HepG2 (cell line): ENCODE results near the gene SBK2. TPM values are rescaled to one million over a fixed set of nuclear protein-coding genes. Genes with fewer than 3 reads are reported as not detected.
A peak's percentile ranks its signal among the peaks of the same experiment; 100 is the strongest.

ENCODE experiments used
- AKAP8 ChIP-seq: sonication (generic); formaldehyde crosslinking; IDR thresholded peaks from 2 replicates; pipeline ENCODE4 v1.5.1; 2020; ENCODE audit warnings: mild to moderate bottlenecking, missing genetic modification reagents
- FOSL1 ChIP-seq: sonication (generic); formaldehyde crosslinking; IDR thresholded peaks from 2 replicates; pipeline ENCODE4 v1.9.0; 2021; ENCODE audit warnings: missing genetic modification reagents, borderline replicate concordance
- MAFG ChIP-seq: sonication (generic); formaldehyde crosslinking; IDR thresholded peaks from 2 replicates; pipeline ENCODE4 v1.5.1; 2020; ENCODE audit warnings: mild to moderate bottlenecking, missing genetic modification reagents
- NAIF1 ChIP-seq: sonication (generic); formaldehyde crosslinking; IDR thresholded peaks from 2 replicates; pipeline ENCODE4 v1.5.0; 2020; ENCODE audit warnings: mild to moderate bottlenecking, missing genetic modification reagents, borderline replicate concordance
- REPIN1 ChIP-seq: sonication (generic); formaldehyde crosslinking; IDR thresholded peaks from 2 replicates; pipeline ENCODE4 v1.8.0; 2022; ENCODE audit warnings: missing genetic modification reagents, low read depth, mild to moderate bottlenecking, borderline replicate concordance
- SP4 ChIP-seq: sonication (generic); formaldehyde crosslinking; IDR thresholded peaks from 2 replicates; pipeline ENCODE4 v1.8.1; 2023; ENCODE audit warnings: mild to moderate bottlenecking, missing genetic modification reagents
- THAP11 ChIP-seq: IDR thresholded peaks from 2 replicates; pipeline ENCODE4 v1.6.1; 2016; ENCODE audit warnings: missing biosample characterization, missing genetic modification reagents
- XRCC5 ChIP-seq: fragments of 200-400 bp; formaldehyde crosslinking; optimal IDR thresholded peaks from 2 replicates; pipeline ENCODE3; 2017; ENCODE audit warnings: mild to moderate bottlenecking, low read length
- ZFP82 ChIP-seq: sonication (generic); formaldehyde crosslinking; IDR thresholded peaks from 2 replicates; pipeline ENCODE4 v1.5.1; 2020; ENCODE audit warnings: mild to moderate bottlenecking, missing genetic modification reagents, borderline replicate concordance
- ZMYM3 ChIP-seq: sonication (generic); formaldehyde crosslinking; IDR thresholded peaks from 2 replicates; pipeline ENCODE4 v1.5.1; 2020; ENCODE audit warnings: mild to moderate bottlenecking, missing genetic modification reagents
- ZNF235 ChIP-seq: sonication (generic); formaldehyde crosslinking; IDR thresholded peaks from 2 replicates; pipeline ENCODE4 v1.8.1; 2023; ENCODE audit warnings: mild to moderate bottlenecking, missing genetic modification reagents, borderline replicate concordance
- ZNF274 ChIP-seq: sonication (generic); formaldehyde crosslinking; IDR thresholded peaks from 2 replicates; pipeline ENCODE4 v1.5.1; 2020; ENCODE audit warnings: mild to moderate bottlenecking, missing genetic modification reagents
- ZNF329 ChIP-seq: sonication (generic); formaldehyde crosslinking; IDR thresholded peaks from 2 replicates; pipeline ENCODE4 v1.9.0; 2021; ENCODE audit warnings: low read depth, mild to moderate bottlenecking, missing genetic modification reagents
- ZNF383 ChIP-seq: sonication (generic); formaldehyde crosslinking; IDR thresholded peaks from 2 replicates; pipeline ENCODE4 v1.4.0; 2020; ENCODE audit warnings: missing genetic modification reagents, mild to moderate bottlenecking, borderline replicate concordance
- ZNF501 ChIP-seq: sonication (generic); formaldehyde crosslinking; IDR thresholded peaks from 2 replicates; pipeline ENCODE4 v1.5.1; 2020; ENCODE audit warnings: mild to moderate bottlenecking, moderate library complexity, missing genetic modification reagents
- ZNF841 ChIP-seq: sonication (generic); formaldehyde crosslinking; IDR thresholded peaks from 2 replicates; pipeline ENCODE4 v1.8.1; 2023; ENCODE audit warnings: missing genetic modification reagents, borderline replicate concordance
- polyA plus RNA-seq, 8 experiments: library from polyadenylated mRNA; depleted of rRNA in 3 of 8; stranded (reverse) in 7 of 8; unstranded in 1 of 8; fragments of >200 nt; fragmentation: Illumina TruSeq in 4 of 8; extraction: Trizol in 4 of 8; gene quantifications; 2 replicates each; pipeline versions ENCODE4 v1.2.1 to v1.2.3, GENCODE V29; 2011 to 2016; ENCODE audit warnings: low read depth in 4 of 8, missing spikeins in 1 of 8, mixed read lengths in 1 of 8; ENCODE audit not compliant: insufficient read depth in 1 of 8
- total RNA-seq, 5 experiments: library from RNA; depleted of rRNA; stranded (reverse); fragments of >200 nt; fragmentation: Illumina TruSeq; extraction: Trizol; gene quantifications; 2 replicates each; pipeline ENCODE4 v1.2.3, GENCODE V29; 2016; ENCODE audit warnings: low read depth in 1 of 5
- TF ChIP-seq, protein P1 (sequence below): sonication (generic); formaldehyde crosslinking; IDR thresholded peaks from 2 replicates; pipeline ENCODE4 v1.4.0; 2020; ENCODE audit warnings: mild to moderate bottlenecking, missing genetic modification reagents
- TF ChIP-seq, protein P2 (sequence below): sonication (generic); formaldehyde crosslinking; IDR thresholded peaks from 2 replicates; pipeline ENCODE4 v1.5.0; 2020; ENCODE audit warnings: mild to moderate bottlenecking, missing genetic modification reagents
- TF ChIP-seq, protein P3 (sequence below): sonication (generic); formaldehyde crosslinking; conservative IDR thresholded peaks from 2 replicates; pipeline ENCODE4 v1.8.0; 2022; ENCODE audit warnings: missing genetic modification reagents
- TF ChIP-seq, protein P4 (sequence below): IDR thresholded peaks from 2 replicates; pipeline ENCODE4 v1.6.1; 2016; ENCODE audit warnings: low read depth, borderline replicate concordance
- TF ChIP-seq, protein P5 (sequence below): IDR thresholded peaks from 2 replicates; pipeline ENCODE4 v1.6.1; 2016; ENCODE audit warnings: control low read depth

The SBK2 gene
- total and polyA plus RNA-seq, 2 of the 13 experiments (the other 11 are each of a cell fraction or from before 2014, with no cell fraction given) = 0.24 TPM; not detected in 1

DNA sequence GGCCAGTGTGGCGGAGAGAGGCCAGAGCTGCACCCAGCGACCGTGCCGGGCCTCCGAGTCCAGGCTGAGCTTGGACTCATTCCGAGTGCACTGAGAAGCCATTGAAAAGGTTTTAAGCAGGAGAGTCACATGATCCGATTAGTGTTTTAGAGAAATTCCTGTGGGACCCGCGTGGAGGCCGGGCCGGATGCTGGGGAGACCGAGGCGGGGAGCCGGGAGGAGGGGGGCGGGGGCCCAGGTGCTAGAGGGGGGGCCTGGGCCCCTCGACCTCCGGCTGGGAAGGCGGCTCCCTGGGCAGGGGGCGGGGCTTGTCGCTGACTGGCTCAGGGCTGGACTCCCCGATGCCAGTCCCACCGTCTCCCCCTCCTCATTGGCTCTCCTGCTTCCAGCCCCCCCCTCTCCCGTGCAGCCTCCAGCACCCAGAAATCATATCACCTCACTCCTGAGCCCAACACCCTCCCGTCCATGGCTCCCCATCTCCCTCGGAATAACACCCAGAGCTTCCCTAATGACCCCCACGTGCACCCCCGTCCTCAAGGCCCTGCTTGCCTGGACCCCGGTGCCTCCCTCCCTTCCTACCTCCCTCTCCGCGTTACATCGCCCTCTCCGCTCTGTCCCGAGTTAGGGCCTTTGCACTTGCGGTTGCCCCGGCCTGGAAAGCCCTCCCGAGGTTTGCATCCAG is 48.9 kb upstream of the SBK2 start (continued):
- TF ChIP-seq ZNF501 (no peak), THAP11 (CRISPR knock-in tag) (peak; percentile 51; the same call in 1 of the 2 replicates), SP4 (CRISPR knock-in tag) (peak; percentile 72; the same call in 1 of the 2 replicates), ZNF235 (CRISPR knock-in tag) (no peak), MAFG (CRISPR knock-in tag) (no peak), NAIF1 (CRISPR knock-in tag) (no peak), ZFP82 (CRISPR knock-in tag) (no peak), FOSL1 (CRISPR knock-in tag) (no peak), ZMYM3 (CRISPR knock-in tag) (no peak), REPIN1 (CRISPR knock-in tag) (no peak), ZNF841 (CRISPR knock-in tag) (no peak), XRCC5 (no peak), ZNF383 (CRISPR knock-in tag) (no peak), ZNF274 (CRISPR knock-in tag) (0 out of 2 replicates have a peak, but pooled peaks have one; percentile 19), ZNF329 (CRISPR knock-in tag) (no peak), AKAP8 (CRISPR knock-in tag) (0 out of 2 replicates have a peak, but pooled peaks have one; percentile 67)
- TF ChIP-seq, protein P1, sequence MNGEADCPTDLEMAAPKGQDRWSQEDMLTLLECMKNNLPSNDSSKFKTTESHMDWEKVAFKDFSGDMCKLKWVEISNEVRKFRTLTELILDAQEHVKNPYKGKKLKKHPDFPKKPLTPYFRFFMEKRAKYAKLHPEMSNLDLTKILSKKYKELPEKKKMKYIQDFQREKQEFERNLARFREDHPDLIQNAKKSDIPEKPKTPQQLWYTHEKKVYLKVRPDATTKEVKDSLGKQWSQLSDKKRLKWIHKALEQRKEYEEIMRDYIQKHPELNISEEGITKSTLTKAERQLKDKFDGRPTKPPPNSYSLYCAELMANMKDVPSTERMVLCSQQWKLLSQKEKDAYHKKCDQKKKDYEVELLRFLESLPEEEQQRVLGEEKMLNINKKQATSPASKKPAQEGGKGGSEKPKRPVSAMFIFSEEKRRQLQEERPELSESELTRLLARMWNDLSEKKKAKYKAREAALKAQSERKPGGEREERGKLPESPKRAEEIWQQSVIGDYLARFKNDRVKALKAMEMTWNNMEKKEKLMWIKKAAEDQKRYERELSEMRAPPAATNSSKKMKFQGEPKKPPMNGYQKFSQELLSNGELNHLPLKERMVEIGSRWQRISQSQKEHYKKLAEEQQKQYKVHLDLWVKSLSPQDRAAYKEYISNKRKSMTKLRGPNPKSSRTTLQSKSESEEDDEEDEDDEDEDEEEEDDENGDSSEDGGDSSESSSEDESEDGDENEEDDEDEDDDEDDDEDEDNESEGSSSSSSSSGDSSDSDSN (CRISPR knock-in tag) = peak; percentile 61
- TF ChIP-seq, protein P2, sequence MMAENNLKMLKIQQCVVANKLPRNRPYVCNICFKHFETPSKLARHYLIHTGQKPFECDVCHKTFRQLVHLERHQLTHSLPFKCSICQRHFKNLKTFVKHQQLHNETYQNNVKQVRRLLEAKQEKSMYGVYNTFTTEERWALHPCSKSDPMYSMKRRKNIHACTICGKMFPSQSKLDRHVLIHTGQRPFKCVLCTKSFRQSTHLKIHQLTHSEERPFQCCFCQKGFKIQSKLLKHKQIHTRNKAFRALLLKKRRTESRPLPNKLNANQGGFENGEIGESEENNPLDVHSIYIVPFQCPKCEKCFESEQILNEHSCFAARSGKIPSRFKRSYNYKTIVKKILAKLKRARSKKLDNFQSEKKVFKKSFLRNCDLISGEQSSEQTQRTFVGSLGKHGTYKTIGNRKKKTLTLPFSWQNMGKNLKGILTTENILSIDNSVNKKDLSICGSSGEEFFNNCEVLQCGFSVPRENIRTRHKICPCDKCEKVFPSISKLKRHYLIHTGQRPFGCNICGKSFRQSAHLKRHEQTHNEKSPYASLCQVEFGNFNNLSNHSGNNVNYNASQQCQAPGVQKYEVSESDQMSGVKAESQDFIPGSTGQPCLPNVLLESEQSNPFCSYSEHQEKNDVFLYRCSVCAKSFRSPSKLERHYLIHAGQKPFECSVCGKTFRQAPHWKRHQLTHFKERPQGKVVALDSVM (CRISPR knock-in tag) = no peak
- TF ChIP-seq, protein P3, sequence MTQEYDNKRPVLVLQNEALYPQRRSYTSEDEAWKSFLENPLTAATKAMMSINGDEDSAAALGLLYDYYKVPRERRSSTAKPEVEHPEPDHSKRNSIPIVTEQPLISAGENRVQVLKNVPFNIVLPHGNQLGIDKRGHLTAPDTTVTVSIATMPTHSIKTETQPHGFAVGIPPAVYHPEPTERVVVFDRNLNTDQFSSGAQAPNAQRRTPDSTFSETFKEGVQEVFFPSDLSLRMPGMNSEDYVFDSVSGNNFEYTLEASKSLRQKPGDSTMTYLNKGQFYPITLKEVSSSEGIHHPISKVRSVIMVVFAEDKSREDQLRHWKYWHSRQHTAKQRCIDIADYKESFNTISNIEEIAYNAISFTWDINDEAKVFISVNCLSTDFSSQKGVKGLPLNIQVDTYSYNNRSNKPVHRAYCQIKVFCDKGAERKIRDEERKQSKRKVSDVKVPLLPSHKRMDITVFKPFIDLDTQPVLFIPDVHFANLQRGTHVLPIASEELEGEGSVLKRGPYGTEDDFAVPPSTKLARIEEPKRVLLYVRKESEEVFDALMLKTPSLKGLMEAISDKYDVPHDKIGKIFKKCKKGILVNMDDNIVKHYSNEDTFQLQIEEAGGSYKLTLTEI (CRISPR knock-in tag) = no peak
- TF ChIP-seq, protein P4, sequence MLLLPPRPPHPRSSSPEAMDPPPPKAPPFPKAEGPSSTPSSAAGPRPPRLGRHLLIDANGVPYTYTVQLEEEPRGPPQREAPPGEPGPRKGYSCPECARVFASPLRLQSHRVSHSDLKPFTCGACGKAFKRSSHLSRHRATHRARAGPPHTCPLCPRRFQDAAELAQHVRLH = no peak
- TF ChIP-seq, protein P5, sequence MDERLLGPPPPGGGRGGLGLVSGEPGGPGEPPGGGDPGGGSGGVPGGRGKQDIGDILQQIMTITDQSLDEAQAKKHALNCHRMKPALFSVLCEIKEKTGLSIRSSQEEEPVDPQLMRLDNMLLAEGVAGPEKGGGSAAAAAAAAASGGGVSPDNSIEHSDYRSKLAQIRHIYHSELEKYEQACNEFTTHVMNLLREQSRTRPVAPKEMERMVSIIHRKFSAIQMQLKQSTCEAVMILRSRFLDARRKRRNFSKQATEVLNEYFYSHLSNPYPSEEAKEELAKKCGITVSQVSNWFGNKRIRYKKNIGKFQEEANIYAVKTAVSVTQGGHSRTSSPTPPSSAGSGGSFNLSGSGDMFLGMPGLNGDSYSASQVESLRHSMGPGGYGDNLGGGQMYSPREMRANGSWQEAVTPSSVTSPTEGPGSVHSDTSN = peak; percentile 77
